ENCODE data around the gene ZNF692.

ZNF692 gene

GRCh38 chr1:248825909-248826760, 32.8 kb downstream of the ZNF692 start, which contains the start of gene SH3BP5L:
TSS of gene SH3BP5L (minus strand) at chr1:248825915. CDS start at chr1:248824935, 980 bp downstream.
- TF ChIP-seq TAF1 (IDR thresholded peaks at IDR 0.05; ENCODE audit: borderline replicate concordance, insufficient read depth, low read length): peak; percentile 47; the same call in 1 of the 2 replicates
- TF ChIP-seq POLR2AphosphoS5 (IDR thresholded peaks at IDR 0.05; ENCODE audit: low read depth, low read length): peak; percentile 72
- TF ChIP-seq REST (IDR thresholded peaks at IDR 0.05; ENCODE audit: insufficient read depth in 1 of 2, low read depth in 2 of 2, low read length in 2 of 2): no peak
- no peak for TF ChIP-seq SIN3A (IDR thresholded peaks at IDR 0.05; ENCODE audit: borderline replicate concordance, insufficient read depth, low read length)
- TF ChIP-seq FOXP2 (optimal IDR thresholded peaks at IDR 0.05; ENCODE audit: borderline replicate concordance, extremely low read depth, extremely low read length, insufficient read depth): peak; percentile 96

DNA sequence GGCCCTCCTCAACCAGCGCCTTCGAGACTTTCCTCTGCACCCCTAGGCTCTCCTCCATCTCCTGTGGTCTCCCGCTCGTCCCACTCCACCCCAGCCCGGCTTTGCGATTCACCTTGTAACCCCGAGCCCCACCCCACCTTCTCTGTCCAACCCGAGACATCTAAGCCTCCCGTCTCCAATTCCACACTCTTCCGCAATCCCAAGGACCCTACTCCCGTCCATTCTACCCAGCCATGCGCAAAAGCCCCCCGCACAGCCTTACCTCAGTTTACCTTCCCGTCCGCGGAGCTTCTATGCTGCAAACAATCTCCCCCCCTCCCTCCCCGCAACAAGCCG, 33.3 kb downstream of the ZNF692 start:
- TF ChIP-seq TAF1 (IDR thresholded peaks at IDR 0.05; ENCODE audit: borderline replicate concordance, insufficient read depth, low read length): no peak
- peak; percentile 52; the same call in 1 of the 2 replicates for TF ChIP-seq SIN3A (IDR thresholded peaks at IDR 0.05; ENCODE audit: borderline replicate concordance, insufficient read depth, low read length)

- TF ChIP-seq TAF1 (IDR thresholded peaks at IDR 0.05; ENCODE audit: borderline replicate concordance, insufficient read depth, low read length) (no peak), POLR2AphosphoS5 (IDR thresholded peaks at IDR 0.05; ENCODE audit: low read depth, low read length) (no peak), SIN3A (IDR thresholded peaks at IDR 0.05; ENCODE audit: borderline replicate concordance, insufficient read depth, low read length) (no peak), REST (IDR thresholded peaks at IDR 0.05; ENCODE audit: insufficient read depth in 1 of 2, low read depth in 2 of 2, low read length in 2 of 2) (no peak), FOXP2 (optimal IDR thresholded peaks at IDR 0.05; ENCODE audit: borderline replicate concordance, extremely low read depth, extremely low read length, insufficient read depth) (no peak)
Observed at GRCh38 chr1:248825136-248825535, 33.7 kb downstream of the ZNF692 start.

DNA sequence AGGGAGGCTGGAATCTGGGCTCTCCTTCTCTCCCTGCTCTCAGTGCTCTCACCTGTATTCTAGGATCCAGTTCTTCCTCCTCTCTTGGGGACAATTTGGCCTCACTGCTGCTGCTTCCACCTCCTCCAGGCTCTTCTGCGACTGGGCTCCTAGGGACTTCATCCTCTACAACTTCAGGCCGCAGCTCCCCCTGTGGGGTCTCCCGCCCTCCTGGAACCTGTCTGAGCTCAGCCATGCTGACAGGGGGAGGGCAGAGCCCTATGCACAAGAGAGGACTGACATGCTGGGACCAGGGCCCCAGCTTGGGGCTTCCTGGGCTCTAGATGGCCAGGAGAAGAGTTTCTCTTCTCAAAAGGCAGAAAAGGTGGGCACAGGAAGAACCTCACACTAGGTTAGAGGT, 34.2 kb downstream of the ZNF692 start:
- TF ChIP-seq TAF1 (IDR thresholded peaks at IDR 0.05; ENCODE audit: borderline replicate concordance, insufficient read depth, low read length): no peak
- TF ChIP-seq REST (IDR thresholded peaks at IDR 0.05; ENCODE audit: insufficient read depth in 1 of 2, low read depth in 2 of 2, low read length in 2 of 2): no peak
- TF ChIP-seq FOXP2 (optimal IDR thresholded peaks at IDR 0.05; ENCODE audit: borderline replicate concordance, extremely low read depth, extremely low read length, insufficient read depth): no peak
- no peak for TF ChIP-seq POLR2AphosphoS5 (IDR thresholded peaks at IDR 0.05; ENCODE audit: low read depth, low read length)
- no peak for TF ChIP-seq SIN3A (IDR thresholded peaks at IDR 0.05; ENCODE audit: borderline replicate concordance, insufficient read depth, low read length)

DNA sequence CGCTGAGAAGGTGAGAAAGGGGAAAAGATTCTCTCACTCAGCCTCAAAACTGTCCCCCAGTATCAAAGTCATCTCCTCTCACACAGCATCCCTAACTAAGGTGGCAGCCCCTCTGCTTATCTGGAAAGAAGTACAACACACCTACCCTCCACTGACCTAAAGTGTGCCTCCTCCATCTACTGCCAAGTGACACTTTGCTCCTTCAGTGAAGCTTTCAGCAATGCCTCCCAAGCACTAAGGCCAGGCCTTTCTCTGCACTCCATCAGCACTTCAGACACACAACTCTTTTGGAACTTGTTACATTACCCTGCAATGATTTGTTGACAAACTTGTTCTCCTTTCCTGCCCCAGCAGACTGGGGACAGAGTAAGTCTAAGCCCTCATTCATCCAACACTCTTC, 34.6 kb downstream of the ZNF692 start:
- no peak for TF ChIP-seq TAF1 (IDR thresholded peaks at IDR 0.05; ENCODE audit: borderline replicate concordance, insufficient read depth, low read length)
- TF ChIP-seq POLR2AphosphoS5 (IDR thresholded peaks at IDR 0.05; ENCODE audit: low read depth, low read length): no peak
- TF ChIP-seq SIN3A (IDR thresholded peaks at IDR 0.05; ENCODE audit: borderline replicate concordance, insufficient read depth, low read length): no peak
- no peak for TF ChIP-seq FOXP2 (optimal IDR thresholded peaks at IDR 0.05; ENCODE audit: borderline replicate concordance, extremely low read depth, extremely low read length, insufficient read depth)
- TF ChIP-seq REST (IDR thresholded peaks at IDR 0.05; ENCODE audit: insufficient read depth in 1 of 2, low read depth in 2 of 2, low read length in 2 of 2): no peak
